ENCODE measurements around the gene FRMD6.

- no peak for TF ChIP-seq CTCF (IDR thresholded peaks at IDR 0.05; ENCODE audit: borderline replicate concordance, extremely low read depth, low read length, poor library complexity, severe bottlenecking)
- no peak for TF ChIP-seq EZH2 (IDR thresholded peaks at IDR 0.05; ENCODE audit: borderline replicate concordance, low read depth, low read length, severe bottlenecking)
Measured at GRCh38 chr14:51684760-51685159, 33.0 kb downstream of the FRMD6 start.

Data from DND-41 (cell line).